ENCODE data around the gene TOMM20.

DNA sequence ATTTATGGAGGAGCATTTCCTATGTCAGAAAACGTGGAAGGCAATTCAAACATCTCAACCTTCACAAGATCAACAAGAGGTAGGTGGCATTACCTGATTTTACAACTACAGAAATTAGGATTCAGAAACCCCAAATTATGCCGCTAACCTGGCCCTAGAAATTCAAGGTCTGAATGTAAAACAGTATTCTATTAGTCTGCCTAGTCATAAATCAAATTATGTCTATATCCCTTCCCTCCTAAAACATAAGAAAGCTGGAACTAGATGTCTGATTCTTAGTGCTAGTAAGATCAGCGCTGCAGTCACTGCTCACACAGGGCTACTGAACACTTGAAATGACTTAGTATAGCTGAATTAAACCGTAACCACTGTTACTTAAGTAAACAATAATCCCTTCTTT, 1.4 kb downstream of the TOMM20 start:
- no peak for TF ChIP-seq CBX5 (IDR thresholded peaks at IDR 0.05; ENCODE audit: low read depth, low read length)
- TF ChIP-seq, protein P1, sequence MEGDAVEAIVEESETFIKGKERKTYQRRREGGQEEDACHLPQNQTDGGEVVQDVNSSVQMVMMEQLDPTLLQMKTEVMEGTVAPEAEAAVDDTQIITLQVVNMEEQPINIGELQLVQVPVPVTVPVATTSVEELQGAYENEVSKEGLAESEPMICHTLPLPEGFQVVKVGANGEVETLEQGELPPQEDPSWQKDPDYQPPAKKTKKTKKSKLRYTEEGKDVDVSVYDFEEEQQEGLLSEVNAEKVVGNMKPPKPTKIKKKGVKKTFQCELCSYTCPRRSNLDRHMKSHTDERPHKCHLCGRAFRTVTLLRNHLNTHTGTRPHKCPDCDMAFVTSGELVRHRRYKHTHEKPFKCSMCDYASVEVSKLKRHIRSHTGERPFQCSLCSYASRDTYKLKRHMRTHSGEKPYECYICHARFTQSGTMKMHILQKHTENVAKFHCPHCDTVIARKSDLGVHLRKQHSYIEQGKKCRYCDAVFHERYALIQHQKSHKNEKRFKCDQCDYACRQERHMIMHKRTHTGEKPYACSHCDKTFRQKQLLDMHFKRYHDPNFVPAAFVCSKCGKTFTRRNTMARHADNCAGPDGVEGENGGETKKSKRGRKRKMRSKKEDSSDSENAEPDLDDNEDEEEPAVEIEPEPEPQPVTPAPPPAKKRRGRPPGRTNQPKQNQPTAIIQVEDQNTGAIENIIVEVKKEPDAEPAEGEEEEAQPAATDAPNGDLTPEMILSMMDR (IDR thresholded peaks at IDR 0.05; ENCODE audit: control extremely low read depth in 1 of 3, insufficient read depth in 1 of 3, low read depth in 1 of 3, low read length in 3 of 3) = no peak
- 0 out of 3 replicates have a peak, but pooled peaks of 1 of the 2 experiments have one; percentile 33 for TF ChIP-seq POLR2A (IDR thresholded peaks at IDR 0.05; ENCODE audit: control extremely low read depth in 1 of 2, low read depth in 2 of 2, low read length in 2 of 2)
- TF ChIP-seq POLR2AphosphoS5 (IDR thresholded peaks at IDR 0.05; ENCODE audit: low read depth, low read length) = no peak
- TF ChIP-seq CHD2 (IDR thresholded peaks at IDR 0.05; ENCODE audit: low read length) = no peak

Data from H1 (cell line).